Measurements from ENCODE around the gene NCKAP1.

Gene NCKAP1

GRCh38 chr2:182941121-182941722, 97.0 kb downstream of the NCKAP1 start:
- no peaks in the 10 kb centered on the region for H3K36me3 ChIP-seq
- H3K4me1 ChIP-seq, result no peaks in the 10 kb centered on the region; the same call in 1 of the 2 replicates
- H3K27me3 ChIP-seq, result no peaks in the 10 kb centered on the region
- DNase-seq, result peak; percentile 76
- H3K9me3 ChIP-seq, result no peaks in the 10 kb centered on the region
- TF ChIP-seq, protein P1, sequence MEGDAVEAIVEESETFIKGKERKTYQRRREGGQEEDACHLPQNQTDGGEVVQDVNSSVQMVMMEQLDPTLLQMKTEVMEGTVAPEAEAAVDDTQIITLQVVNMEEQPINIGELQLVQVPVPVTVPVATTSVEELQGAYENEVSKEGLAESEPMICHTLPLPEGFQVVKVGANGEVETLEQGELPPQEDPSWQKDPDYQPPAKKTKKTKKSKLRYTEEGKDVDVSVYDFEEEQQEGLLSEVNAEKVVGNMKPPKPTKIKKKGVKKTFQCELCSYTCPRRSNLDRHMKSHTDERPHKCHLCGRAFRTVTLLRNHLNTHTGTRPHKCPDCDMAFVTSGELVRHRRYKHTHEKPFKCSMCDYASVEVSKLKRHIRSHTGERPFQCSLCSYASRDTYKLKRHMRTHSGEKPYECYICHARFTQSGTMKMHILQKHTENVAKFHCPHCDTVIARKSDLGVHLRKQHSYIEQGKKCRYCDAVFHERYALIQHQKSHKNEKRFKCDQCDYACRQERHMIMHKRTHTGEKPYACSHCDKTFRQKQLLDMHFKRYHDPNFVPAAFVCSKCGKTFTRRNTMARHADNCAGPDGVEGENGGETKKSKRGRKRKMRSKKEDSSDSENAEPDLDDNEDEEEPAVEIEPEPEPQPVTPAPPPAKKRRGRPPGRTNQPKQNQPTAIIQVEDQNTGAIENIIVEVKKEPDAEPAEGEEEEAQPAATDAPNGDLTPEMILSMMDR (IDR thresholded peaks at IDR 0.05; ENCODE audit: low read depth, low read length), result no peak
- no peak overlapping the region for H3K4me3 ChIP-seq (ENCODE audit: low read depth, low read length)

GRCh38 chr2:182937870-182938269, 100.4 kb downstream of the NCKAP1 start:
- TF ChIP-seq, protein P1 (IDR thresholded peaks at IDR 0.05; ENCODE audit: low read depth, low read length), result no peak
- no peak for DNase-seq
- Histone ChIP-seq H3K36me3 (no peaks in the 10 kb centered on the region), H3K4me3 (ENCODE audit: low read depth, low read length) (no peak overlapping the region), H3K4me1 (no peaks in the 10 kb centered on the region), H3K27me3 (no peaks in the 10 kb centered on the region), H3K9me3 (no peaks in the 10 kb centered on the region)

DNA sequence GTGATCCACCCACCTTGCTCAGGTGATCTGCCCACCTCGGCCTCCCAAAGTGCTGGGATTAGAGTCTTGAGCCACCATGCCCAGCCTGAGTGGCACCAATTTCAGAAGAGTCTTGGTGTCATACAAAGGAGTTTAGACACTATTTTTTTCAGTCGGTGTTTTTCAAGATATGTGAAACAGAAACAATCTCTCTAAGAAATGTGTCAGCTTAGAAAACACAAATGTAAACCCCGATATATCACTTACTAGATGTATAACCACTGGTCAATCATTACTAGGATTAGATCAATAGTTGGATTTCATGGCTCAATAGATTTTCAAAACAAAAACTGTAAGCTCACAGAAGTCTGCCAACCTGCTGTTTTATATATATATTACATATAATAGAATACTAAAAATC, 104.6 kb downstream of the NCKAP1 start:
- H3K4me1 ChIP-seq, result no peaks in the 10 kb centered on the region
- H3K9me3 ChIP-seq, result no peaks in the 10 kb centered on the region
- DNase-seq, result no peak
- no peaks in the 10 kb centered on the region for H3K36me3 ChIP-seq
- TF ChIP-seq, protein P1 (IDR thresholded peaks at IDR 0.05; ENCODE audit: low read depth, low read length), result no peak
- no peaks in the 10 kb centered on the region for H3K27me3 ChIP-seq
- no peak overlapping the region for H3K4me3 ChIP-seq (ENCODE audit: low read depth, low read length)

- Histone ChIP-seq H3K36me3 (peaks cover 3% of the 10 kb centered on the region; the same call in 1 of the 2 replicates), H3K27me3 (no peaks in the 10 kb centered on the region), H3K4me1 (no peaks in the 10 kb centered on the region), H3K9me3 (no peaks in the 10 kb centered on the region), H3K4me3 (ENCODE audit: low read depth, low read length) (no peak overlapping the region)
- TF ChIP-seq, protein P1 (IDR thresholded peaks at IDR 0.05; ENCODE audit: low read depth, low read length), result no peak
- no peak for DNase-seq
Measured at GRCh38 chr2:182929972-182930371, 108.3 kb downstream of the NCKAP1 start.

DNA sequence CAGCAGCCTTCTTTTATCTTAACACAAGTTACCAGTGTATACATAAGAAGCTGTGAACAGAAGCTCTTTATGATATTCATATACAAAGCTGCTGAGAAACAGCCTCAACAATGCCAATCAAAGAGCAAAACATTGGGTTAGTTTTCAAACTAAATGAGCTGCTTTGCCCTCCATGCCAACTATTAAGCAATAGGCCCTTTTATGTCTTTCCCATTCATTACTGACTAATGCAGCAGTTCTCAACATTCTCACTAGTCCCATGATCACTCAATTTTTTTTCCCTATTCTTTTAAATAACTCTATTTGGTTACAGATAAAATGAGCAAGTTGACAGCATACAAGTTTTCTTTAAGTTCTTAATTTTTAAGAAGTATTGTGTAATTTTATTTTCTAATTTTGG, 114.0 kb downstream of the NCKAP1 start:
- H3K4me3 ChIP-seq (ENCODE audit: low read depth, low read length), result no peak overlapping the region
- TF ChIP-seq, protein P1 (IDR thresholded peaks at IDR 0.05; ENCODE audit: low read depth, low read length), result no peak
- H3K36me3 ChIP-seq, result peaks cover 3% of the 10 kb centered on the region
- H3K9me3 ChIP-seq, result no peaks in the 10 kb centered on the region
- no peaks in the 10 kb centered on the region for H3K4me1 ChIP-seq
- no peak for DNase-seq
- no peaks in the 10 kb centered on the region for H3K27me3 ChIP-seq

GRCh38 chr2:182921234-182921633, 117.0 kb downstream of the NCKAP1 start:
- DNase-seq, result no peak
- Histone ChIP-seq H3K36me3 (no peaks in the 10 kb centered on the region; the same call in none of the 2 replicates), H3K27me3 (no peaks in the 10 kb centered on the region), H3K4me3 (ENCODE audit: low read depth, low read length) (no peak overlapping the region), H3K4me1 (no peaks in the 10 kb centered on the region), H3K9me3 (no peaks in the 10 kb centered on the region)
- TF ChIP-seq, protein P1 (IDR thresholded peaks at IDR 0.05; ENCODE audit: low read depth, low read length), result no peak

All from BE2C (cell line).